ENCODE data around the gene PPP5C.
"Not testable (repeated sequence)": the region's sequence is repeated elsewhere in the genome, so short reads cannot be mapped to it uniquely, and the experiment has no call there.

DNA sequence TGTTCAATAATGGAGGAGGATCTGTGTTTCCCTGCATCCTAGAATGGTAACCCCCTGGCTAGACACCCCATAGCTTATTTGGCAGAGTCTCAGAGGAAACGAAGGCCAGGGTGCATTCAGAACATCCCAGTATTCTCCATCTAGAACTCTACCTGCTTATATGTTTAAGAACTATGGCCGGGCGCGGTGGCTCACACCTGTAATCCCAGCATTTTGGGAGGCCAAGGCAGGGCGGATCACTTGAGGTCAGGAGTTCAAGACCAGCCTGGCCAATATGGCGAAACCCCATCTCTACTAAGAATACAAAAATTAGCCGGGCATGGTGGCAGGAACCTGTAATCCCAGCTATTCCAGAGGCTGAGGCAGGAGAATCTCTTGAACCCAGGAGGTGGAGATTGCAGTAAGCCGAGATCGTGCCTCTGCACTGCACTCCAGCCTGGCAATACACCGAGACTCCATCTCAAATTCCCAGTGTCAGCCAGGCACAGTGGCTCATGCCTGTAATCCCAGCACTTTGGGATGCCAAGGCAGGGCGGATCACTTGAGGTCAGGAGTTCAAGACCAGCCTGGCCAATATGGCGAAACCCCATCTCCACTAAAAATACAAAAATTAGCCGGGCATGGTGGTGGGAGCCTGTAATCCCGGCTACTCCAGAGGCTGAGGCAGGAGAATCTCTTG, 51.1 kb downstream of the PPP5C start:
- TF ChIP-seq MAZ (CRISPR knock-in tag; conservative IDR thresholded peaks at IDR 0.05 in 1 of 2, IDR thresholded peaks at IDR 0.05 in 1 of 2); FOS (IDR thresholded peaks at IDR 0.05; ENCODE audit: extremely low read depth, insufficient read length); POLR2A (conservative IDR thresholded peaks at IDR 0.05); GTF2F1 (IDR thresholded peaks at IDR 0.05; ENCODE audit: low read depth, low read length); NR2C2 (CRISPR knock-in tag; IDR thresholded peaks at IDR 0.05); NR2C2 (tag; IDR thresholded peaks at IDR 0.05); FOXM1 (IDR thresholded peaks at IDR 0.05; ENCODE audit: low read depth); FOXM1 (CRISPR knock-in tag; IDR thresholded peaks at IDR 0.05; ENCODE audit: low read depth); KLF16 (IDR thresholded peaks at IDR 0.05); SMAD3 (CRISPR knock-in tag; conservative IDR thresholded peaks at IDR 0.05): not testable (repeated sequence)
- TF ChIP-seq, protein P1, sequence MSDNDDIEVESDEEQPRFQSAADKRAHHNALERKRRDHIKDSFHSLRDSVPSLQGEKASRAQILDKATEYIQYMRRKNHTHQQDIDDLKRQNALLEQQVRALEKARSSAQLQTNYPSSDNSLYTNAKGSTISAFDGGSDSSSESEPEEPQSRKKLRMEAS (CRISPR knock-in tag; IDR thresholded peaks at IDR 0.05) = not testable (repeated sequence)
- TF ChIP-seq, protein P2, sequence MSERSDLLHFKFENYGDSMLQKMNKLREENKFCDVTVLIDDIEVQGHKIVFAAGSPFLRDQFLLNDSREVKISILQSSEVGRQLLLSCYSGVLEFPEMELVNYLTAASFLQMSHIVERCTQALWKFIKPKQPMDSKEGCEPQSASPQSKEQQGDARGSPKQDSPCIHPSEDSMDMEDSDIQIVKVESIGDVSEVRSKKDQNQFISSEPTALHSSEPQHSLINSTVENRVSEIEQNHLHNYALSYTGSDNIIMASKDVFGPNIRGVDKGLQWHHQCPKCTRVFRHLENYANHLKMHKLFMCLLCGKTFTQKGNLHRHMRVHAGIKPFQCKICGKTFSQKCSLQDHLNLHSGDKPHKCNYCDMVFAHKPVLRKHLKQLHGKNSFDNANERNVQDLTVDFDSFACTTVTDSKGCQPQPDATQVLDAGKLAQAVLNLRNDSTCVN (CRISPR knock-in tag; IDR thresholded peaks at IDR 0.05) = not testable (repeated sequence)
